ENCODE measurements around the gene MAML3. TPM values are rescaled to one million over a fixed set of nuclear protein-coding genes. Genes with fewer than 3 reads are reported as not detected.
"Not testable (repeated sequence)": the region's sequence is repeated elsewhere in the genome, so short reads cannot be mapped to it uniquely, and the experiment has no call there.

Gene MAML3
- total and polyA plus RNA-seq, 9 donors: 11.1 to 23.8 (median 14.9) TPM

- Histone ChIP-seq H3K27me3 (no peaks in the 10 kb centered on the region), H3K4me3 (no peak overlapping the region), H3K27ac (no peak overlapping the region), H3K9me3 (no peaks in the 10 kb centered on the region), H3K36me3 (no peaks in the 10 kb centered on the region), H3K4me1 (ENCODE audit: insufficient read depth) (peaks cover 8% of the 10 kb centered on the region)
- DNase-seq: no peak
- intact Hi-C loops (cut with DNase I): no loop called here
- 86 to 97% (median 93%) methylated on average over 2 of the region's 2 CpGs for WGBS, 3 donors
- TF ChIP-seq POLR2A (IDR thresholded peaks at IDR 0.05) (no peak), CTCF (IDR thresholded peaks at IDR 0.05) (no peak), EP300 (IDR thresholded peaks at IDR 0.05) (no peak)
Measured at GRCh38 chr4:139951021-139951420, 203.0 kb downstream of the MAML3 start.

DNA sequence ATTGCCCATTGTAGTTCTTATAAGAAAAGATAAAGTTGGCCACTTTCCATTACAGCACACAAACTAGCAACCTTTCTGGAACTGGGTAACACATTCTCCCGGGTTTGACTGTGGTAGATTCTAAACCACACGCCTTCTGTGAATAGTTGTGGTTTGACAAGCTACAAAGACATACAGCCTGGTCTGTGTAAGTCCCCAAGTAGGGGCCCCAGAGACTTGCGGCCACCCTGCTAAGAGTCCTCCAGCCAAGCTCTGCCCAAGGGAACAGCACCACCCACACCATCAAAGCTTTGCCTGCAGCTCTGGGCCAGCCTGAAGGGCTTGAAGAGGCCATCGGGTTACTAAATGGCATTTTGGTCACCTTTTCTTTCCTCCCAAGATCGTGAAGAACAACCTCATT lies 203.4 kb downstream of the MAML3 start:
- Histone ChIP-seq H3K27me3 (no peaks in the 10 kb centered on the region), H3K4me3 (no peak overlapping the region), H3K4me1 (ENCODE audit: insufficient read depth) (peaks cover 5% of the 10 kb centered on the region), H3K9me3 (no peaks in the 10 kb centered on the region), H3K27ac (no peak overlapping the region), H3K36me3 (no peaks in the 10 kb centered on the region)
- no peak for DNase-seq
- TF ChIP-seq EP300 (IDR thresholded peaks at IDR 0.05): no peak
- TF ChIP-seq CTCF (IDR thresholded peaks at IDR 0.05): no peak
- TF ChIP-seq POLR2A (IDR thresholded peaks at IDR 0.05): no peak
- WGBS, 3 donors: 86 to 91% (median 89%) methylated on average over 5 of the region's 5 CpGs
- intact Hi-C loops (cut with DNase I): no loop called here

DNA sequence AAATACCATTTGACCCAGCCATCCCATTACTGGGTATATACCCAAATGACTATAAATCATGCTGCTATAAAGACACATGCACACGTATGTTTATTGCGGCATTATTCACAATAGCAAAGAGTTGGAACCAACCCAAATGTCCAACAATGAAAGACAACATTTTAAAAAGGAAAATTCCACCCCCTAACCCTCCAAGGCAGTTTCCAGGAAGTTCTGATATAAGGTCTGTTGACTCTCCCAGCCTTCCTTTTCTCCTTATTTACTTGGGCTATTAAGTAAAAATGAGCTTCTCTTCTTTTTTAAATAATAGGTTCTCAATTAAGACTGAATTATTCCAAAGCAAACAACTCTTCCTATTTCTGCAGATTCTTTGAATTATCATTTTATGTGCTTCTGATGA lies 209.1 kb downstream of the MAML3 start:
- H3K36me3 ChIP-seq; H3K27me3 ChIP-seq; intact Hi-C loops (cut with DNase I); H3K27ac ChIP-seq; H3K4me3 ChIP-seq; DNase-seq; H3K4me1 ChIP-seq (ENCODE audit: insufficient read depth); H3K9me3 ChIP-seq: not testable (repeated sequence)
- WGBS, 3 donors: 77 to 91% (median 80%) methylated on average over 2 of the region's 2 CpGs

- intact Hi-C loops (cut with DNase I): no loop called here
- no peak overlapping the region for H3K4me3 ChIP-seq
- no peak for DNase-seq
- no peak overlapping the region for H3K27ac ChIP-seq
- no peaks in the 10 kb centered on the region for H3K36me3 ChIP-seq
- peaks cover 5% of the 10 kb centered on the region for H3K4me1 ChIP-seq (ENCODE audit: insufficient read depth)
- 19 to 50% (median 26%) methylated on average over 2 of the region's 2 CpGs for WGBS, 3 donors
- TF ChIP-seq EP300 (IDR thresholded peaks at IDR 0.05) (no peak), CTCF (IDR thresholded peaks at IDR 0.05) (no peak), POLR2A (IDR thresholded peaks at IDR 0.05) (no peak)
- H3K27me3 ChIP-seq: no peaks in the 10 kb centered on the region
- no peaks in the 10 kb centered on the region for H3K9me3 ChIP-seq
Measured at GRCh38 chr4:139943277-139943676, 210.7 kb downstream of the MAML3 start.

DNA sequence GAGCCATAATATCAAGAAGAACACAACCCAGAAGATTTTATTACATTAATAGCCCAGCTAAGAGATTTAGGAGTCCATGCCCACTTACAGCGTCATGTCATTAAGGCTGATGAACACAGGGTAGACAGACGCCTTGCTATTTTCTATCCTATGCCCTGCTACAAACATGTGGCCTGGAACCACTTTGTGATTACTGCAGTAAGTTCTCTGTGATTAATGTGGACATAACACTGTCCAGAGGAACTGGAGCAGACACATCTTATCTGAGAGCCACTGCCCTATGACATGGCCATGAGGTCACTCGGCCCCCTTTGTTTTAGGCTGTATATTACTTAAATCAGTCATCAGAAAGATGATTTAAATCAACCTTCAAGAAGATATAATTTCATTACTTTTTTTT lies 211.7 kb downstream of the MAML3 start:
- DNase-seq: no peak
- Histone ChIP-seq H3K9me3 (no peaks in the 10 kb centered on the region), H3K36me3 (no peaks in the 10 kb centered on the region), H3K4me3 (no peak overlapping the region), H3K27ac (no peak overlapping the region), H3K4me1 (ENCODE audit: insufficient read depth) (peaks cover 3% of the 10 kb centered on the region), H3K27me3 (no peaks in the 10 kb centered on the region)
- 79 to 85% (median 82%) methylated on average over 3 of the region's 3 CpGs for WGBS, 3 donors
- intact Hi-C loops (cut with DNase I): no loop called here
- no peak for TF ChIP-seq POLR2A (IDR thresholded peaks at IDR 0.05)
- no peak for TF ChIP-seq EP300 (IDR thresholded peaks at IDR 0.05)
- no peak for TF ChIP-seq CTCF (IDR thresholded peaks at IDR 0.05)
